ENCODE results near the gene CPEB1.
"Not testable (repeated sequence)": the region's sequence is repeated elsewhere in the genome, so short reads cannot be mapped to it uniquely, and the experiment has no call there.

The CPEB1 gene

GRCh38 chr15:82540055-82540983 is 106.8 kb downstream of the CPEB1 start, which contains the start of gene RPS17:
Gene RPS17 (minus strand): TSS chr15:82540457. CDS start chr15:82540428, 29 bp downstream.
- no peak for FAIRE-seq

- no peak for FAIRE-seq
Observed at GRCh38 chr15:82539691-82540054, 107.5 kb downstream of the CPEB1 start.

- FAIRE-seq = no peak
Observed at GRCh38 chr15:82538961-82539690, 108.0 kb downstream of the CPEB1 start.

- FAIRE-seq = no peak
Observed at GRCh38 chr15:82537351-82537908, 109.7 kb downstream of the CPEB1 start.

GRCh38 chr15:82536409-82537350 is 110.5 kb downstream of the CPEB1 start:
- FAIRE-seq = no peak

GRCh38 chr15:82535566-82536408 is 111.4 kb downstream of the CPEB1 start:
- FAIRE-seq = no peak

- not testable (repeated sequence) for FAIRE-seq
Observed at GRCh38 chr15:82535151-82535550, 112.0 kb downstream of the CPEB1 start.

GRCh38 chr15:82534457-82534861 is 112.7 kb downstream of the CPEB1 start:
- FAIRE-seq = not testable (repeated sequence)

- no peak for FAIRE-seq
Observed at GRCh38 chr15:82533801-82534200, 113.4 kb downstream of the CPEB1 start.

- FAIRE-seq = no peak
Observed at GRCh38 chr15:82532991-82533481, 114.1 kb downstream of the CPEB1 start.

GRCh38 chr15:82532383-82532990 is 114.7 kb downstream of the CPEB1 start:
- no peak for FAIRE-seq

GRCh38 chr15:82531496-82532382 is 115.4 kb downstream of the CPEB1 start:
- no peak for FAIRE-seq

GRCh38 chr15:82530606-82531379 is 116.4 kb downstream of the CPEB1 start:
- no peak for FAIRE-seq

GRCh38 chr15:82530006-82530405 is 117.2 kb downstream of the CPEB1 start:
- no peak for FAIRE-seq

- not testable (repeated sequence) for FAIRE-seq
Observed at GRCh38 chr15:82513587-82513986, 133.6 kb downstream of the CPEB1 start.

GRCh38 chr15:82507693-82508092 is 139.5 kb downstream of the CPEB1 start:
- FAIRE-seq = not testable (repeated sequence)

GRCh38 chr15:82507087-82507486 is 140.1 kb downstream of the CPEB1 start:
- not testable (repeated sequence) for FAIRE-seq

GRCh38 chr15:82505842-82506241 is 141.3 kb downstream of the CPEB1 start:
- not testable (repeated sequence) for FAIRE-seq

- FAIRE-seq = not testable (repeated sequence)
Observed at GRCh38 chr15:82504074-82504473, 143.1 kb downstream of the CPEB1 start.
